VCaP (cell line): Measurements from ENCODE around the gene C1orf115.
A peak's percentile ranks its signal among the peaks of the same experiment; 100 is the strongest.

Experiments used
- H3K27ac ChIP-seq: fragments of 450-650 bp; 2 replicates; pipeline ENCODE4 v1.5.1; 2017
- CTCF ChIP-seq: fragments of 450-650 bp; conservative IDR thresholded peaks from 2 replicates; pipeline ENCODE4 v1.5.1; 2017; ENCODE audit warnings: mild to moderate bottlenecking, moderate library complexity

The C1orf115 gene

GRCh38 chr1:220702733-220703270 lies 12.6 kb downstream of the C1orf115 start:
- no peak for TF ChIP-seq CTCF
- H3K27ac ChIP-seq: peak overlapping the region; percentile 38; the same call in 1 of the 2 replicates

GRCh38 chr1:220703305-220703704 lies 13.1 kb downstream of the C1orf115 start:
- TF ChIP-seq CTCF: no peak
- H3K27ac ChIP-seq: peak overlapping the region; percentile 38; the same call in 1 of the 2 replicates

GRCh38 chr1:220705782-220706181 lies 15.6 kb downstream of the C1orf115 start:
- TF ChIP-seq CTCF: no peak
- H3K27ac ChIP-seq: no peak overlapping the region

- no peak overlapping the region for H3K27ac ChIP-seq
- TF ChIP-seq CTCF: no peak
These were observed 16.3 kb downstream of the C1orf115 start for GRCh38 chr1:220706480-220706879.

GRCh38 chr1:220707160-220707559 lies 17.0 kb downstream of the C1orf115 start:
- no peak overlapping the region for H3K27ac ChIP-seq
- TF ChIP-seq CTCF: no peak

- no peak overlapping the region for H3K27ac ChIP-seq
These were observed 18.1 kb downstream of the C1orf115 start for GRCh38 chr1:220708244-220708643.

More at GRCh38 chr1:220708244-220708643, 18.1 kb downstream of the C1orf115 start:
- TF ChIP-seq CTCF: no peak
